ENCODE data around the gene TNFRSF19.
A peak's percentile ranks its signal among the peaks of the same experiment; 100 is the strongest.

The TNFRSF19 gene

GRCh38 chr13:23558675-23559536 lies 11.3 kb upstream of the TNFRSF19 start:
- peak; percentile 84 to 89 for DNase-seq (ENCODE audit: low read depth in 1 of 2, low spot score in 1 of 2)

GRCh38 chr13:23560571-23561089 lies 9.6 kb upstream of the TNFRSF19 start:
- no peak for TF ChIP-seq POLR2AphosphoS5 (IDR thresholded peaks at IDR 0.05; ENCODE audit: low read depth)
- no peak for TF ChIP-seq SPI1 (IDR thresholded peaks at IDR 0.05; ENCODE audit: borderline replicate concordance, low read depth)
- TF ChIP-seq CTCF (IDR thresholded peaks at IDR 0.05; ENCODE audit: insufficient read depth, low read length), result no peak
- no peak for TF ChIP-seq REST (IDR thresholded peaks at IDR 0.05; ENCODE audit: insufficient replicate concordance, low read depth)
- TF ChIP-seq GABPA (IDR thresholded peaks at IDR 0.05; ENCODE audit: low read depth), result no peak
- no peak overlapping the region for H3K27ac ChIP-seq (replicated peaks)
- H3K27me3 ChIP-seq (ENCODE audit: insufficient read depth, poor library complexity, severe bottlenecking), result no peaks in the 10 kb centered on the region
- H3K4me3 ChIP-seq (replicated peaks; ENCODE audit: insufficient read depth, low read length), result no peak overlapping the region
- DNase-seq (ENCODE audit: low read depth in 1 of 2, low spot score in 1 of 2), result no peak

More at GRCh38 chr13:23558675-23559536, 11.3 kb upstream of the TNFRSF19 start:
- no peak overlapping the region for H3K4me3 ChIP-seq (replicated peaks; ENCODE audit: insufficient read depth, low read length)
- H3K27me3 ChIP-seq (ENCODE audit: insufficient read depth, poor library complexity, severe bottlenecking), result no peaks in the 10 kb centered on the region
- H3K27ac ChIP-seq (replicated peaks), result peak overlapping the region; percentile 33
- no peak; the same call in 1 of the 2 replicates for TF ChIP-seq SPI1 (IDR thresholded peaks at IDR 0.05; ENCODE audit: borderline replicate concordance, low read depth)
- peak; percentile 41 for TF ChIP-seq REST (IDR thresholded peaks at IDR 0.05; ENCODE audit: insufficient replicate concordance, low read depth)
- peak; percentile 52 for TF ChIP-seq POLR2AphosphoS5 (IDR thresholded peaks at IDR 0.05; ENCODE audit: low read depth)

- Histone ChIP-seq H3K27me3 (ENCODE audit: insufficient read depth, poor library complexity, severe bottlenecking) (no peaks in the 10 kb centered on the region), H3K4me3 (replicated peaks; ENCODE audit: insufficient read depth, low read length) (no peak overlapping the region), H3K27ac (replicated peaks) (no peak overlapping the region)
- no peak for TF ChIP-seq REST (IDR thresholded peaks at IDR 0.05; ENCODE audit: insufficient replicate concordance, low read depth)
- TF ChIP-seq POLR2AphosphoS5 (IDR thresholded peaks at IDR 0.05; ENCODE audit: low read depth), result no peak
- TF ChIP-seq SPI1 (IDR thresholded peaks at IDR 0.05; ENCODE audit: borderline replicate concordance, low read depth), result no peak
- TF ChIP-seq GABPA (IDR thresholded peaks at IDR 0.05; ENCODE audit: low read depth), result no peak
- no peak for DNase-seq (ENCODE audit: low read depth in 1 of 2, low spot score in 1 of 2)
Measured at GRCh38 chr13:23561261-23561660, 9.0 kb upstream of the TNFRSF19 start.
